ENCODE data around the gene MRPL23. TPM values are rescaled to one million over a fixed set of nuclear protein-coding genes. Genes with fewer than 3 reads are reported as not detected.
A peak's percentile ranks its signal among the peaks of the same experiment; 100 is the strongest.

The MRPL23 gene
- total and polyA plus RNA-seq, 2 donors (not counting 1 experiment from before 2014, with no cell fraction given): 68.2 to 95.3 TPM

- DNase-seq (ENCODE audit: low read depth in 2 of 2): peak in 1 of 2 donors; percentile 20
- H3K4me2 ChIP-seq (ENCODE audit: extremely low read depth, insufficient read depth, low read length): no peak overlapping the region
- no peaks in the 10 kb centered on the region for H3K9me3 ChIP-seq (ENCODE audit: control insufficient read depth, insufficient read depth, low read depth, low read length)
- H3K36me3 ChIP-seq (ENCODE audit: control insufficient read depth, insufficient read depth, low read length): no peaks in the 10 kb centered on the region
- H3K4me3 ChIP-seq (replicated peaks in 1 of 4; ENCODE audit: control extremely low read depth in 1 of 4, insufficient read depth in 1 of 4, low read depth in 3 of 4, low read length in 4 of 4): no peak overlapping the region
- no peaks in the 10 kb centered on the region for H4K20me1 ChIP-seq (ENCODE audit: control insufficient read depth, extremely low read depth, insufficient read depth, low read length)
- H3K4me1 ChIP-seq (ENCODE audit: control insufficient read depth, extremely low read depth, insufficient read depth, low read length): no peaks in the 10 kb centered on the region
- H3K27me3 ChIP-seq (ENCODE audit: control insufficient read depth, insufficient read depth, low read length): no peaks in the 10 kb centered on the region
- no peaks in the 10 kb centered on the region for H3K79me2 ChIP-seq (ENCODE audit: control insufficient read depth, insufficient read depth, low read length)
- H2AFZ ChIP-seq (ENCODE audit: low read length): no peak overlapping the region
- H3K9ac ChIP-seq (ENCODE audit: insufficient read depth, low read length): no peak overlapping the region
- TF ChIP-seq, protein P1, sequence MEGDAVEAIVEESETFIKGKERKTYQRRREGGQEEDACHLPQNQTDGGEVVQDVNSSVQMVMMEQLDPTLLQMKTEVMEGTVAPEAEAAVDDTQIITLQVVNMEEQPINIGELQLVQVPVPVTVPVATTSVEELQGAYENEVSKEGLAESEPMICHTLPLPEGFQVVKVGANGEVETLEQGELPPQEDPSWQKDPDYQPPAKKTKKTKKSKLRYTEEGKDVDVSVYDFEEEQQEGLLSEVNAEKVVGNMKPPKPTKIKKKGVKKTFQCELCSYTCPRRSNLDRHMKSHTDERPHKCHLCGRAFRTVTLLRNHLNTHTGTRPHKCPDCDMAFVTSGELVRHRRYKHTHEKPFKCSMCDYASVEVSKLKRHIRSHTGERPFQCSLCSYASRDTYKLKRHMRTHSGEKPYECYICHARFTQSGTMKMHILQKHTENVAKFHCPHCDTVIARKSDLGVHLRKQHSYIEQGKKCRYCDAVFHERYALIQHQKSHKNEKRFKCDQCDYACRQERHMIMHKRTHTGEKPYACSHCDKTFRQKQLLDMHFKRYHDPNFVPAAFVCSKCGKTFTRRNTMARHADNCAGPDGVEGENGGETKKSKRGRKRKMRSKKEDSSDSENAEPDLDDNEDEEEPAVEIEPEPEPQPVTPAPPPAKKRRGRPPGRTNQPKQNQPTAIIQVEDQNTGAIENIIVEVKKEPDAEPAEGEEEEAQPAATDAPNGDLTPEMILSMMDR (conservative IDR thresholded peaks at IDR 0.05 in 1 of 2, IDR thresholded peaks at IDR 0.05 in 1 of 2; ENCODE audit: low read depth in 1 of 2, low read length in 2 of 2): no peak
- no peak for TF ChIP-seq EZH2 (IDR thresholded peaks at IDR 0.05; ENCODE audit: low read length, missing control alignments)
- no peak overlapping the region for H3K27ac ChIP-seq (ENCODE audit: insufficient read depth, low read length)
These were observed 16.7 kb upstream of the MRPL23 start for GRCh38 chr11:1930462-1930830.

GRCh38 chr11:1931341-1932104, 15.6 kb upstream of the MRPL23 start:
- no peak overlapping the region for H2AFZ ChIP-seq (ENCODE audit: low read length)
- no peaks in the 10 kb centered on the region for H3K27me3 ChIP-seq (ENCODE audit: control insufficient read depth, insufficient read depth, low read length)
- H3K79me2 ChIP-seq (ENCODE audit: control insufficient read depth, insufficient read depth, low read length): no peaks in the 10 kb centered on the region
- no peak overlapping the region for H3K9ac ChIP-seq (ENCODE audit: insufficient read depth, low read length)
- DNase-seq (ENCODE audit: low read depth in 2 of 2): peak in 1 of 2 donors; percentile 55
- TF ChIP-seq, protein P1 (conservative IDR thresholded peaks at IDR 0.05 in 1 of 2, IDR thresholded peaks at IDR 0.05 in 1 of 2; ENCODE audit: low read depth in 1 of 2, low read length in 2 of 2): no peak
- no peak for TF ChIP-seq EZH2 (IDR thresholded peaks at IDR 0.05; ENCODE audit: low read length, missing control alignments)
- no peak overlapping the region for H3K4me3 ChIP-seq (replicated peaks in 1 of 4; ENCODE audit: control extremely low read depth in 1 of 4, insufficient read depth in 1 of 4, low read depth in 3 of 4, low read length in 4 of 4)
- H4K20me1 ChIP-seq (ENCODE audit: control insufficient read depth, extremely low read depth, insufficient read depth, low read length): no peaks in the 10 kb centered on the region
- H3K4me1 ChIP-seq (ENCODE audit: control insufficient read depth, extremely low read depth, insufficient read depth, low read length): no peaks in the 10 kb centered on the region
- no peak overlapping the region for H3K27ac ChIP-seq (ENCODE audit: insufficient read depth, low read length)
- no peaks in the 10 kb centered on the region for H3K9me3 ChIP-seq (ENCODE audit: control insufficient read depth, insufficient read depth, low read depth, low read length)
- H3K4me2 ChIP-seq (ENCODE audit: extremely low read depth, insufficient read depth, low read length): no peak overlapping the region
- H3K36me3 ChIP-seq (ENCODE audit: control insufficient read depth, insufficient read depth, low read length): no peaks in the 10 kb centered on the region

DNA sequence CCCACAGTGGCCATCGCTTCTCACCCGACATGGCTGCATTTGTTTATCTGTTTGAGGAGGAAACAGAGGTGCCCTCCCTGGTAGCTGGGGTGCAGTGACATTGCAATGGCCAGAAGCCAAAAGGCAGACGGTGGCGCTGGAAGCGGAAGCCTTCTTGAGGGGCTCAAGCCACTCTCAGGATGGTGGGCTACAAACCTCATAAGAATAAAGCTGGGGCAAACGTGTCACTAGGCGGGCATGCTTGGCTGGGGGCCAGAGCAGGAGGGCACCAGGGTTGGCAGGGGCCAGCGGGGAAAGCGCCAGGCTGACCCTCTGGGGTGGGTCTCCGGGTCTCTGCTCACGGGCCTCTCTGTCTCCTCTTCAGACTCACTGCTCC, 15.0 kb upstream of the MRPL23 start:
- Histone ChIP-seq H3K4me2 (ENCODE audit: extremely low read depth, insufficient read depth, low read length) (no peak overlapping the region), H4K20me1 (ENCODE audit: control insufficient read depth, extremely low read depth, insufficient read depth, low read length) (no peaks in the 10 kb centered on the region), H3K36me3 (ENCODE audit: control insufficient read depth, insufficient read depth, low read length) (no peaks in the 10 kb centered on the region), H3K79me2 (ENCODE audit: control insufficient read depth, insufficient read depth, low read length) (no peaks in the 10 kb centered on the region), H2AFZ (ENCODE audit: low read length) (no peak overlapping the region), H3K9ac (ENCODE audit: insufficient read depth, low read length) (no peak overlapping the region), H3K27me3 (ENCODE audit: control insufficient read depth, insufficient read depth, low read length) (no peaks in the 10 kb centered on the region), H3K4me3 (replicated peaks in 1 of 4; ENCODE audit: control extremely low read depth in 1 of 4, insufficient read depth in 1 of 4, low read depth in 3 of 4, low read length in 4 of 4) (no peak overlapping the region), H3K9me3 (ENCODE audit: control insufficient read depth, insufficient read depth, low read depth, low read length) (no peaks in the 10 kb centered on the region), H3K27ac (ENCODE audit: insufficient read depth, low read length) (no peak overlapping the region), H3K4me1 (ENCODE audit: control insufficient read depth, extremely low read depth, insufficient read depth, low read length) (no peaks in the 10 kb centered on the region)
- no peak for DNase-seq (ENCODE audit: low read depth in 2 of 2)
- TF ChIP-seq, protein P1 (conservative IDR thresholded peaks at IDR 0.05 in 1 of 2, IDR thresholded peaks at IDR 0.05 in 1 of 2; ENCODE audit: low read depth in 1 of 2, low read length in 2 of 2): no peak
- TF ChIP-seq EZH2 (IDR thresholded peaks at IDR 0.05; ENCODE audit: low read length, missing control alignments): no peak
